CD14-positive monocyte (primary cell): ENCODE data around the gene ATP6V0E1. TPM values are rescaled to one million over a fixed set of nuclear protein-coding genes. Genes with fewer than 3 reads are reported as not detected.

ENCODE experiments used
- DNase-seq, 3 donors: peaks; one replicate each; pipeline ENCODE4 v3.0.0-alpha.2; 2011 to 2022
- H2AFZ ChIP-seq: 2 replicates; pipeline ENCODE4 v1.6.0; 2012; ENCODE audit warnings: mild to moderate bottlenecking, low read depth, low read length, inconsistent platforms; ENCODE audit not compliant: insufficient read depth, poor library complexity, severe bottlenecking
- H3K27ac ChIP-seq, 2 donors: 1 replicate in 1 of 2; 2 replicates in 1 of 2; pipeline ENCODE4 v1.5.1; 2012 to 2013; ENCODE audit warnings: low read length in 2 of 2, control low read depth in 1 of 2, inconsistent platforms in 1 of 2, low read depth in 1 of 2, mild to moderate bottlenecking in 1 of 2
- H3K27me3 ChIP-seq, 2 donors: one replicate each; pipeline versions ENCODE4 v1.6.0 to v1.6.1; 2011 to 2013; ENCODE audit warnings: low read length in 2 of 2; ENCODE audit not compliant: control insufficient read depth in 2 of 2, insufficient read depth in 2 of 2
- H3K36me3 ChIP-seq, 2 donors: replicated peaks in 1 of 2; 1 replicate in 1 of 2; 2 replicates in 1 of 2; pipeline versions ENCODE4 v1.5.1 to v1.6.1; 2012 to 2013; ENCODE audit warnings: low read length in 2 of 2, control low read depth in 1 of 2, inconsistent platforms in 1 of 2, mild to moderate bottlenecking in 1 of 2; ENCODE audit not compliant: insufficient read depth in 2 of 2, control insufficient read depth in 1 of 2
- H3K4me1 ChIP-seq, 2 donors: 1 replicate in 1 of 2; 2 replicates in 1 of 2; pipeline versions ENCODE4 v1.5.1 to v1.6.1; 2012 to 2013; ENCODE audit warnings: low read length in 2 of 2, control low read depth in 1 of 2, inconsistent platforms in 1 of 2, mild to moderate bottlenecking in 1 of 2, moderate library complexity in 1 of 2; ENCODE audit not compliant: insufficient read depth in 2 of 2, control insufficient read depth in 1 of 2
- H3K4me2 ChIP-seq: replicated peaks from 2 replicates; pipeline ENCODE3; 2012; ENCODE audit warnings: low read length, moderate library complexity, mild to moderate bottlenecking; ENCODE audit not compliant: poor library complexity, severe bottlenecking; ENCODE audit errors: extremely low read depth
- H3K4me3 ChIP-seq, 3 experiments: fragments of 200-600 bp in 1 of 3; sonication (generic) in 1 of 3; replicated peaks in 1 of 3; 1 replicate in 2 of 3; 2 replicates in 1 of 3; pipeline ENCODE4 v1.5.1; 2011 to 2013; ENCODE audit warnings: low read length in 3 of 3, mild to moderate bottlenecking in 3 of 3, control low read depth in 2 of 3, low read depth in 2 of 3, inconsistent platforms in 1 of 3, moderate library complexity in 1 of 3
- H3K79me2 ChIP-seq: 2 replicates; pipeline ENCODE4 v1.6.0; 2012; ENCODE audit warnings: mild to moderate bottlenecking, control low read depth, inconsistent platforms, low read length, moderate library complexity; ENCODE audit not compliant: insufficient read depth
- H3K9ac ChIP-seq: 2 replicates; pipeline ENCODE4 v1.6.0; 2017; ENCODE audit warnings: low read length, mild to moderate bottlenecking; ENCODE audit not compliant: insufficient read depth, poor library complexity, severe bottlenecking
- H3K9me3 ChIP-seq, 2 donors: replicated peaks in 1 of 2; 1 replicate in 1 of 2; 2 replicates in 1 of 2; pipeline versions ENCODE4 v1.5.1 to v1.6.1; 2012 to 2013; ENCODE audit warnings: low read length in 2 of 2, control low read depth in 1 of 2; ENCODE audit not compliant: control insufficient read depth in 1 of 2, insufficient read depth in 1 of 2
- H4K20me1 ChIP-seq: 2 replicates; pipeline ENCODE4 v1.6.0; 2012; ENCODE audit warnings: mild to moderate bottlenecking, low read length, control low read depth, moderate library complexity; ENCODE audit not compliant: insufficient read depth
- H3K27ac Mint-ChIP-seq, 7 donors: one replicate each; pipeline ENCODE4 v1.8.0; 2020; ENCODE audit warnings: mild to moderate bottlenecking in 7 of 7, mixed read lengths in 7 of 7, moderate library complexity in 6 of 7, inconsistent platforms in 2 of 7
- H3K27me3 Mint-ChIP-seq, 3 donors: one replicate each; pipeline ENCODE4 v1.8.0; 2021 to 2022; ENCODE audit warnings: low read depth in 3 of 3, mild to moderate bottlenecking in 3 of 3, mixed read lengths in 3 of 3, moderate library complexity in 3 of 3, inconsistent platforms in 1 of 3
- H3K36me3 Mint-ChIP-seq, 2 donors: one replicate each; pipeline ENCODE4 v1.8.0; 2020; ENCODE audit warnings: mixed read lengths in 2 of 2, inconsistent platforms in 1 of 2, mild to moderate bottlenecking in 1 of 2
- H3K4me1 Mint-ChIP-seq: one replicate; pipeline ENCODE4 v1.8.0; 2020; ENCODE audit warnings: mild to moderate bottlenecking, mixed read lengths
- H3K4me3 Mint-ChIP-seq, 2 donors: one replicate each; pipeline ENCODE4 v1.8.0; 2020; ENCODE audit warnings: mild to moderate bottlenecking in 2 of 2, mixed read lengths in 2 of 2, moderate library complexity in 1 of 2
- H3K9me3 Mint-ChIP-seq, 7 donors: one replicate each; pipeline ENCODE4 v1.8.0; 2020 to 2022; ENCODE audit warnings: mixed read lengths in 7 of 7, mild to moderate bottlenecking in 6 of 7, moderate library complexity in 6 of 7, inconsistent platforms in 2 of 7
- WGBS: methylation state at CpG from one replicate; pipeline ENCODE4 v1.1.5; 2013; ENCODE audit warnings: missing lambda C conversion rate; ENCODE audit not compliant: insufficient coverage; 5-methylcytosine and 5-hydroxymethylcytosine counted together
- intact Hi-C, 2 donors: fragments of 100-400 bp; cut with micrococcal nuclease; formaldehyde crosslinking; loops; one replicate each; pipeline versions ENCODE4 v1.15.0 to v1.15.1; 2023
- polyA plus RNA-seq, 3 donors: library from polyadenylated mRNA; depleted of rRNA in 1 of 3; unstranded in 2 of 3; stranded (reverse) in 1 of 3; fragments of 300-500 nt in 2 of 3; fragments of >200 nt in 1 of 3; fragmentation: Illumina TruSeq in 2 of 3; gene quantifications; 1 replicate in 2 of 3; 2 replicates in 1 of 3; pipeline ENCODE4 v1.2.3, GENCODE V29; 2012 to 2021
- TF ChIP-seq, protein P1 (sequence below): fragments of 200-600 bp; IDR thresholded peaks from one replicate; pipeline ENCODE4 v1.8.0; 2022; ENCODE audit warnings: antibody characterized with exemption, mild to moderate bottlenecking

Gene ATP6V0E1
- polyA plus RNA-seq, 3 donors: 216 to 760 (median 698) TPM

DNA sequence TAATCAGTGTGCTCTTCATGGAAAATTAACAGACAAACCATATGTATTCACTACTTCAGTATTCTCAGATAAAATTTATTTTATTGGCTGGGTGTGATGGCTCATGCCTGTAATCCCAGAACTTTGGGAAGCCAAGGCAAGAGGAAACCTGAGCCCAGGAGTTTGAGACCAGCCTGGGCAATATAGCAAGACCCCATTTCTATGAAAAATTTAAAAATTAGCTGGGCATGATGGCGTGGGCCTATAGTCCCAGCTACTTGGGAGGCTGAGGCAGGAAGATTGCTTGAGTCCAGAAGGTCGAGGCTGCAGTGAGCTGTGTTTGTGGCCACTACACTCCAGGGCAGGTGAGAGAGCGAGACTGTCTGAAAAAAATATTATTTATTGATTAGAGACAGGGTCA lies 49.2 kb downstream of the ATP6V0E1 start:
- no peak for DNase-seq
- H3K79me2 ChIP-seq: peaks cover 80% of the 10 kb centered on the region

DNA sequence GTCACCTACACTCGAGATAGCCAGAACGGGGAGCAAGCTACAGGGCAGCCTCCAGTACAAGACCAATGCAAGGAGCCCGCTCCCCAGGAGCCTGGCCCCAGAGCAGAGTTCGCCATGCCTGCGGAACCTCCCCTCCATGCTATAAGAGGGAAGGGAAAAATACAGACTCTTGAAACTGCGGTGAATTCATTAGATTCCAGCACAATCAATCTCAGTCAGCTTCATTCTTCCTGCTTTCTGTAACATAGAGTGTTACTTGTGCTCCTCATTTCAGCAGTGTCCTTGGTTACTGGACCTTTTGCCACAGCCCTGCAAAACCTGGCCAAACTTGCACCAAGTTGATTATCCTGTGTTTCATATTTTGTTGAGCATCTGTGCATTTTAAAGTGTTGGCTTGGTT lies 50.4 kb downstream of the ATP6V0E1 start:
- H3K4me3 Mint-ChIP-seq: no peak overlapping the region
- no peak for DNase-seq
- Histone ChIP-seq H3K4me1 (peaks cover 52 to 55% of the 10 kb centered on the region in 2 donors), H3K4me2 (no peak overlapping the region), H4K20me1 (peaks cover 39% of the 10 kb centered on the region), H3K9me3 (no peaks in the 10 kb centered on the region), H3K9ac (no peak overlapping the region), H3K79me2 (peaks cover 68% of the 10 kb centered on the region), H2AFZ (no peak overlapping the region), H3K27ac (peak overlapping the region; percentile 14 to 85), H3K4me3 (no peak overlapping the region), H3K27me3 (no peaks in the 10 kb centered on the region), H3K36me3 (peaks cover 0 to 12% of the 10 kb centered on the region in 2 donors)
- H3K27me3 Mint-ChIP-seq: no peaks in the 10 kb centered on the region
- H3K9me3 Mint-ChIP-seq: no peaks in the 10 kb centered on the region
- WGBS: 100% methylated on average over 1 of the region's 6 CpGs
- intact Hi-C loops: no loop called here
- peaks cover 46% of the 10 kb centered on the region for H3K4me1 Mint-ChIP-seq
- peaks cover 11 to 42% of the 10 kb centered on the region in 2 donors for H3K36me3 Mint-ChIP-seq
- TF ChIP-seq, protein P1, sequence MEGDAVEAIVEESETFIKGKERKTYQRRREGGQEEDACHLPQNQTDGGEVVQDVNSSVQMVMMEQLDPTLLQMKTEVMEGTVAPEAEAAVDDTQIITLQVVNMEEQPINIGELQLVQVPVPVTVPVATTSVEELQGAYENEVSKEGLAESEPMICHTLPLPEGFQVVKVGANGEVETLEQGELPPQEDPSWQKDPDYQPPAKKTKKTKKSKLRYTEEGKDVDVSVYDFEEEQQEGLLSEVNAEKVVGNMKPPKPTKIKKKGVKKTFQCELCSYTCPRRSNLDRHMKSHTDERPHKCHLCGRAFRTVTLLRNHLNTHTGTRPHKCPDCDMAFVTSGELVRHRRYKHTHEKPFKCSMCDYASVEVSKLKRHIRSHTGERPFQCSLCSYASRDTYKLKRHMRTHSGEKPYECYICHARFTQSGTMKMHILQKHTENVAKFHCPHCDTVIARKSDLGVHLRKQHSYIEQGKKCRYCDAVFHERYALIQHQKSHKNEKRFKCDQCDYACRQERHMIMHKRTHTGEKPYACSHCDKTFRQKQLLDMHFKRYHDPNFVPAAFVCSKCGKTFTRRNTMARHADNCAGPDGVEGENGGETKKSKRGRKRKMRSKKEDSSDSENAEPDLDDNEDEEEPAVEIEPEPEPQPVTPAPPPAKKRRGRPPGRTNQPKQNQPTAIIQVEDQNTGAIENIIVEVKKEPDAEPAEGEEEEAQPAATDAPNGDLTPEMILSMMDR: no peak
- peak overlapping the region; percentile 6 to 86 (median 69) for H3K27ac Mint-ChIP-seq

More for the DNA sequence above, 49.2 kb downstream of the ATP6V0E1 start:
- Mint-ChIP-seq H3K9me3 (no peaks in the 10 kb centered on the region), H3K27ac (peak overlapping the region in 4 of 7 donors; percentile 34 to 76 (median 66)), H3K27me3 (no peaks in the 10 kb centered on the region), H3K4me1 (peaks cover 48% of the 10 kb centered on the region), H3K36me3 (peaks cover 13 to 39% of the 10 kb centered on the region in 2 donors), H3K4me3 (no peak overlapping the region)
- H4K20me1 ChIP-seq: peaks cover 50% of the 10 kb centered on the region
- H2AFZ ChIP-seq: no peak overlapping the region
- TF ChIP-seq, protein P1: no peak
- H3K4me3 ChIP-seq: no peak overlapping the region
- no peak overlapping the region for H3K9ac ChIP-seq
- H3K4me2 ChIP-seq: no peak overlapping the region
- intact Hi-C loops: no loop called here
- no peaks in the 10 kb centered on the region for H3K27me3 ChIP-seq
- H3K4me1 ChIP-seq: peaks cover 58 to 61% of the 10 kb centered on the region in 2 donors
- H3K27ac ChIP-seq: peak overlapping the region; percentile 10 to 85
- 100% methylated on average over 2 of the region's 3 CpGs for WGBS
- H3K9me3 ChIP-seq: no peaks in the 10 kb centered on the region
- H3K36me3 ChIP-seq: peaks cover 2 to 17% of the 10 kb centered on the region in 2 donors
